Measurements from ENCODE around the gene TMEM184B. TPM values are rescaled to one million over a fixed set of nuclear protein-coding genes. Genes with fewer than 3 reads are reported as not detected.

Gene TMEM184B
- total and polyA plus RNA-seq, 10 donors, result 5.0 to 105 (median 45.1) TPM

GRCh38 chr22:38186429-38186828 lies 86.4 kb downstream of the TMEM184B start:
- DNase-seq, result no peak
- TF ChIP-seq POLR2A (IDR thresholded peaks at IDR 0.05) (no peak), CTCF (IDR thresholded peaks at IDR 0.05 in 8 of 11, conservative IDR thresholded peaks at IDR 0.05 in 3 of 11) (no peak), POLR2AphosphoS5 (IDR thresholded peaks at IDR 0.05) (no peak)
- no peaks in the 10 kb centered on the region for H3K9me3 ChIP-seq
- H3K27ac ChIP-seq, result peak overlapping the region in 1 of 8 donors; percentile 36
- WGBS, 5 donors, result 56 to 70% (median 66%) methylated on average over 5 of the region's 5 CpGs
- intact Hi-C loops (cut with DNase I; ENCODE audit: low total_unique reads), result no loop called here
- H3K27me3 ChIP-seq (replicated peaks in 1 of 7), result no peaks in the 10 kb centered on the region
- H3K4me1 ChIP-seq, result peaks cover 0 to 20% (median 10%) of the 10 kb centered on the region in 6 donors
- H3K4me3 ChIP-seq, result no peak overlapping the region
- no peaks in the 10 kb centered on the region for H3K36me3 ChIP-seq

- Histone ChIP-seq H3K9me3 (no peaks in the 10 kb centered on the region), H3K36me3 (no peaks in the 10 kb centered on the region), H3K27ac (no peak overlapping the region), H3K27me3 (replicated peaks in 1 of 7) (no peaks in the 10 kb centered on the region), H3K4me3 (no peak overlapping the region), H3K4me1 (peaks cover 12 to 37% (median 22%) of the 10 kb centered on the region in 6 donors)
- no peak for DNase-seq
- intact Hi-C loops (cut with DNase I; ENCODE audit: low total_unique reads), result no loop called here
- no peak for TF ChIP-seq CTCF (IDR thresholded peaks at IDR 0.05 in 8 of 11, conservative IDR thresholded peaks at IDR 0.05 in 3 of 11)
- TF ChIP-seq POLR2A (IDR thresholded peaks at IDR 0.05), result no peak
- no peak for TF ChIP-seq POLR2AphosphoS5 (IDR thresholded peaks at IDR 0.05)
- WGBS, 5 donors, result 80 to 84% (median 81%) methylated on average over 7 of the region's 7 CpGs
Observed at GRCh38 chr22:38184788-38185187, 88.0 kb downstream of the TMEM184B start.

GRCh38 chr22:38181453-38182200 lies 91.2 kb downstream of the TMEM184B start, which contains the start of gene PLA2G6:
PLA2G6 (minus strand) TSS chr22:38181830; CDS start chr22:38169426, 12,404 bp downstream.
- peaks cover 18 to 51% (median 30%) of the 10 kb centered on the region in 6 donors for H3K4me1 ChIP-seq
- H3K9me3 ChIP-seq, result no peaks in the 10 kb centered on the region
- intact Hi-C loops (cut with DNase I; ENCODE audit: low total_unique reads), result no loop called here

More at GRCh38 chr22:38181453-38182200, 91.2 kb downstream of the TMEM184B start, which contains the start of gene PLA2G6:
- peak; percentile 99 for DNase-seq
- WGBS, 5 donors, result 0 to 1% (median 1%) methylated on average over 42 to 48 of the region's 48 CpGs
- TF ChIP-seq CTCF (IDR thresholded peaks at IDR 0.05 in 8 of 11, conservative IDR thresholded peaks at IDR 0.05 in 3 of 11) (peak in 1 of 11 experiments; percentile 7), POLR2AphosphoS5 (IDR thresholded peaks at IDR 0.05) (peak; percentile 82 to 90 (median 85)), POLR2A (IDR thresholded peaks at IDR 0.05) (no peak)
- Histone ChIP-seq H3K36me3 (no peaks in the 10 kb centered on the region), H3K27ac (peak within 1 kb of the TSS; percentile 83 to 96 (median 90)), H3K4me3 (peak within 1 kb of the TSS; percentile 41 to 74 (median 56)), H3K27me3 (replicated peaks in 1 of 7) (no peaks in the 10 kb centered on the region)

All from spleen (tissue), 11 donors.